Left ventricle myocardium inferior (tissue), 1 donor: Measurements from ENCODE around the gene TSPEAR. TPM values are rescaled to one million over a fixed set of nuclear protein-coding genes. Genes with fewer than 3 reads are reported as not detected.

ENCODE experiments used
- DNase-seq: peaks from one replicate; pipeline ENCODE4 v3.0.0-alpha.2; 2020
- H3K27ac ChIP-seq: fragments of 200-600 bp; replicated peaks from 2 replicates; pipeline ENCODE4 v1.8.0; 2021
- H3K27me3 ChIP-seq: fragments of 200-600 bp; 2 replicates; pipeline ENCODE4 v1.8.0; 2021; ENCODE audit warnings: low read depth
- H3K36me3 ChIP-seq: fragments of 200-600 bp; 2 replicates; pipeline ENCODE4 v1.8.0; 2021
- H3K4me1 ChIP-seq: fragments of 200-600 bp; 2 replicates; pipeline ENCODE4 v1.8.0; 2021
- H3K4me3 ChIP-seq: fragments of 200-600 bp; 2 replicates; pipeline ENCODE4 v1.8.0; 2021; ENCODE audit warnings: mild to moderate bottlenecking, moderate library complexity
- H3K9me3 ChIP-seq: fragments of 200-600 bp; replicated peaks from 2 replicates; pipeline ENCODE4 v1.8.0; 2021
- intact Hi-C: fragments of 100-400 bp; cut with micrococcal nuclease; formaldehyde crosslinking; loops from one replicate; pipeline ENCODE4 v1.11.0; 2022
- total RNA-seq: library from RNA; stranded (reverse); fragmentation: NEBNext Ultra II Directional; extraction: Animal tissue kit (Norgen Biotek cat#: 25700); gene quantifications from one replicate; pipeline ENCODE4 v1.2.1, GENCODE V29; 2021
- TF ChIP-seq, protein P1 (sequence below): fragments of 200-600 bp; IDR thresholded peaks from 2 replicates; pipeline ENCODE4 v1.8.0; 2021; ENCODE audit warnings: antibody characterized with exemption, mild to moderate bottlenecking, borderline replicate concordance
- donor health status: DM: no; HTN: yes; CAD: no; lungs with severe emphysema.

The TSPEAR gene
- total RNA-seq, 1 donor from 2014 or later, result 3.3 TPM

DNA sequence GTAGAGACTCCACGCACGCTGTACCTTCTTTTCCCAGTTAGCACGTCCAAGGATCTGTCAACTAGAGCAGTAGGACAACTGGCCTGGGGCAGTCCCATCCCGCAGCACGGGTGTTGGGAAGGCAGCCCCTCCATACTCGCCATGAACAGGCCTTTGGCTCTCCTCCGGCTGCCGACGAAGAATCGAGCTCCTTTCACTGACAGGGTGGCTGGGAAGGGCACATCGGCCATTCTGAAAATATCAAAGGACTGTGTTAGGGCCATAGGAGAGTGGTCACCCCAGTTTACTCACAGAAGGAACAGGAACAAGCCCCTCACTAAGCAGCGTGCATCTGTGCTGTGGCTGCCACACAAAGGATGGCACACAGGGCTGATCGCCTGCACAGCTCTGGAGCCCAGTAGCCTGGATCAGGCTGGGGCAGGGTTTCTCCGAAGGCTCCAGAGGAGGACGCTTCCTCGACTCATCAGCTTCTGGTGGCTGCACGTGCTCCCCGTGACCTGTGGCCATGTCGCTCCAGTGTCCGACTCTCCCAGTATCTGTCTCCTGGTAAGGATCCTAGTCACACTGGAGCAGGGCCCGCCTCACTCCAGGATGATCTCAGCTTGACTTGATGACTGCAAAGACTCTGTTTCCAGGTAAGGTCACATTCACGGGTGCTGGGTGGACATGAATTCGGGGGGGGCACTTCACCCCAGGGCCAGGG lies 180.3 kb downstream of the TSPEAR start:
- Histone ChIP-seq H3K27me3 (peaks cover 25% of the 10 kb centered on the region), H3K4me1 (no peaks in the 10 kb centered on the region), H3K9me3 (no peaks in the 10 kb centered on the region), H3K36me3 (no peaks in the 10 kb centered on the region), H3K27ac (no peak overlapping the region), H3K4me3 (no peak overlapping the region)
- DNase-seq, result peak; percentile 4
- intact Hi-C loops, result no loop called here
- TF ChIP-seq, protein P1, sequence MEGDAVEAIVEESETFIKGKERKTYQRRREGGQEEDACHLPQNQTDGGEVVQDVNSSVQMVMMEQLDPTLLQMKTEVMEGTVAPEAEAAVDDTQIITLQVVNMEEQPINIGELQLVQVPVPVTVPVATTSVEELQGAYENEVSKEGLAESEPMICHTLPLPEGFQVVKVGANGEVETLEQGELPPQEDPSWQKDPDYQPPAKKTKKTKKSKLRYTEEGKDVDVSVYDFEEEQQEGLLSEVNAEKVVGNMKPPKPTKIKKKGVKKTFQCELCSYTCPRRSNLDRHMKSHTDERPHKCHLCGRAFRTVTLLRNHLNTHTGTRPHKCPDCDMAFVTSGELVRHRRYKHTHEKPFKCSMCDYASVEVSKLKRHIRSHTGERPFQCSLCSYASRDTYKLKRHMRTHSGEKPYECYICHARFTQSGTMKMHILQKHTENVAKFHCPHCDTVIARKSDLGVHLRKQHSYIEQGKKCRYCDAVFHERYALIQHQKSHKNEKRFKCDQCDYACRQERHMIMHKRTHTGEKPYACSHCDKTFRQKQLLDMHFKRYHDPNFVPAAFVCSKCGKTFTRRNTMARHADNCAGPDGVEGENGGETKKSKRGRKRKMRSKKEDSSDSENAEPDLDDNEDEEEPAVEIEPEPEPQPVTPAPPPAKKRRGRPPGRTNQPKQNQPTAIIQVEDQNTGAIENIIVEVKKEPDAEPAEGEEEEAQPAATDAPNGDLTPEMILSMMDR, result no peak

DNA sequence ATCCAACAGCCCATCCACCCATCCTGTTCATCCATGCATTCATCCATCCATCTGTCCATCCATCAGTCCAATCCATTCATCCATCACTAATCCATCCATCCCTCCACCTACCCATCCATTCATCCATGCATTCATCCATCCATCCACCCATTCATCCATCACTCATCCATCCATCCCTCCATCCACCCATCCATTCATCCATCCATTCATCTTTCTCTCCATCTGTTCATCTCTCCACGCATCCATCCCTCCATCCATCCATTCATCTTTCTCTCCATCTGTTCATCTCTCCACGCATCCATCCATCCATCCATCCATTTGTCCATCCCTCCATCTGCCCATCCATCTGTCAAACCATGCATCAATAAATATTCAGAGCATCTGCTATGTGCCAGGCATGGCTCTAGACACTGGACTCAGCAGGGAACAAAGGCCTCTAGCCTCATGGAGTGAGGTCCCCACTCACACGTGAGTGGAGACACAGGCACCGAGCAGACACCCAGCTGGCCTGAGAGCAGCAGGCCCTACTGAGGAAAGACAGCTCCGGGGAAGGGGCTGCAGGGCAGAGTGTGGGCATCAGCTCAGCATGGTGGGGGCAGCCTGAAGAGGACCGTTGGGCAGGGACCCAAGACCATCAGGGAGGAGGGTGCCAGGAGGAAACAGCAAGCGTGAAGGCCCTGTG lies 181.0 kb downstream of the TSPEAR start:
- Histone ChIP-seq H3K27me3 (peaks cover 25% of the 10 kb centered on the region), H3K9me3 (no peaks in the 10 kb centered on the region), H3K4me1 (no peaks in the 10 kb centered on the region), H3K4me3 (no peak overlapping the region), H3K27ac (no peak overlapping the region), H3K36me3 (no peaks in the 10 kb centered on the region)
- no peak for DNase-seq
- intact Hi-C loops, result no loop called here
- TF ChIP-seq, protein P1, result no peak

DNA sequence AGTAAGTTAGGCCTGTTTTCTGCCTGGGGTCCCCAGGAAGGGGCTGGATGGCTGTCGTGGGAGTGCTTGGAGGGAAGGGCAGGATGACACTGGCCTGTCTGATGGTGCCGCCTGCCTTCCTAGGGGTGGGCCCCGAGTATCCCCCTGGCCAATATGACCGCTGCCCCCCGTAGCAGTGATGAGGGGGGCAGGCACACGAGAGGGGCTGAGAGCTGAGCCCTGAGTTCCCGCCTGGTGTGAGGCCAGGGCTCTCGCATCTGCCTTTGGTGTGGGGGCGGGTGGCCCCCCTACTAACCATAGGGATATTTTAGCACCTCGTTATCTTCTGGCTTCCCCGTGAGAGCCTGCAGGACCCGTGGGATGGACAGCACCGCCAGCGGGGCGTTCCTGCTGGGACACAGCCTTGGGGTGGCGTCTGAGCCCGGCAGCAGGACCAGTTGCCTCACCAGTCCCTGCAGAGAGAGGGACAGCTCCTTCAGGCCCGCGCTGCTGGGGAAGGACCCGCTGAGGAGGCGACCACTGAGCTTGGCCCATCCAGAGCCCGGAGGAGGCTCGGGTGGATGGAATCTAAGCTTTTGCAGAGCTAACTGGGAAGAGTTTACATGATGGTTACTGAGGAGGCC lies 181.8 kb downstream of the TSPEAR start:
- Histone ChIP-seq H3K27me3 (peaks cover 25% of the 10 kb centered on the region), H3K4me3 (no peak overlapping the region), H3K4me1 (no peaks in the 10 kb centered on the region), H3K36me3 (no peaks in the 10 kb centered on the region), H3K27ac (no peak overlapping the region), H3K9me3 (no peaks in the 10 kb centered on the region)
- intact Hi-C loops, result no loop called here
- DNase-seq, result peak; percentile 6
- TF ChIP-seq, protein P1, result no peak

DNA sequence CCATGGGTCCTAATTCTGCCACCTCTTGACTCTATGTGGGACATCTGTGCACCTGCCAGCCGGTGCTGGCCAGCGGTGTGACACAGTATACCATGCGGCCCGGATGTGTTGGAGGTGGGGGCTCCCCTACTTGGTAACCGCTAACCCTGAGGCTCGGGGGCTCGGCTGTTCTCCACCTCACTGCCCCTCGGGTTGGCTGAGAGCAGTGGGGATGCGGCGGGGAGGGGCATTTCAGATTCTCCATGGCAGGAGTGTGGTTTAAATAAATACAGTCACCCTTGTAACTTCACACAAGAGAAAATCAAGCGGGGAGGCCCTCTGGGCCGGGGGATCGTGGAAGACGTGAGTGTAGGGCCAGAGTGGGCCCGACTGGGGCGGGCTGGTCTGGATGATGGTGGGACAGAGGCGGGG lies 182.4 kb downstream of the TSPEAR start:
- peaks cover 25% of the 10 kb centered on the region for H3K27me3 ChIP-seq

GRCh38 chr21:44528634-44528995 lies 182.8 kb downstream of the TSPEAR start:
- Histone ChIP-seq H3K4me3 (no peak overlapping the region), H3K9me3 (no peaks in the 10 kb centered on the region), H3K27ac (no peak overlapping the region), H3K27me3 (peaks cover 25% of the 10 kb centered on the region), H3K4me1 (no peaks in the 10 kb centered on the region), H3K36me3 (no peaks in the 10 kb centered on the region)
- DNase-seq, result no peak
- TF ChIP-seq, protein P1, result no peak
- intact Hi-C loops, result no loop called here

More for the DNA sequence above, 182.4 kb downstream of the TSPEAR start:
- TF ChIP-seq, protein P1, result no peak
- H3K36me3 ChIP-seq, result no peaks in the 10 kb centered on the region
- DNase-seq, result peak; percentile 4
- no peak overlapping the region for H3K4me3 ChIP-seq
- intact Hi-C loops, result no loop called here
- no peak overlapping the region for H3K27ac ChIP-seq
- H3K4me1 ChIP-seq, result no peaks in the 10 kb centered on the region
- H3K9me3 ChIP-seq, result no peaks in the 10 kb centered on the region
